ENCODE measurements around the gene SCO2.

- no peak for TF ChIP-seq CTCF (conservative IDR thresholded peaks at IDR 0.05)
- no peak for TF ChIP-seq EZH2 (IDR thresholded peaks at IDR 0.05; ENCODE audit: low read depth)
Measured at GRCh38 chr22:50569041-50569459, 43.7 kb upstream of the SCO2 start.
